Calu3 (cell line): ENCODE results near the gene DPEP3. TPM values are rescaled to one million over a fixed set of nuclear protein-coding genes. Genes with fewer than 3 reads are reported as not detected.

Experiments
- BruUV-seq: library from RNA; stranded (reverse); fragments of 400-500 nt; replicated peaks from 2 replicates; lab custom pipeline; 2021; lab: Mats Ljungman, UMichigan
- CTCF ChIA-PET: fragments of 300-600 bp; sonication (Branson Sonifier 250); formaldehyde crosslinking; loops from one replicate; lab custom pipeline; 2022; ENCODE audit warnings: antibody characterized with exemption; lab: Charles Lee
- DNase-seq: peaks from one replicate; pipeline ENCODE4 v3.0.0; 2022
- H3K27ac Mint-ChIP-seq: one replicate; pipeline ENCODE4 v1.8.0; 2022; ENCODE audit warnings: mixed read lengths; ENCODE audit not compliant: unreplicated experiment
- H3K27me3 Mint-ChIP-seq: one replicate; pipeline ENCODE4 v1.8.0; 2022; ENCODE audit warnings: mixed read lengths; ENCODE audit not compliant: unreplicated experiment
- H3K36me3 Mint-ChIP-seq: one replicate; pipeline ENCODE4 v1.8.0; 2022; ENCODE audit warnings: mild to moderate bottlenecking, moderate library complexity, mixed read lengths; ENCODE audit not compliant: insufficient read depth, unreplicated experiment
- H3K4me1 Mint-ChIP-seq: one replicate; pipeline ENCODE4 v1.8.0; 2022; ENCODE audit warnings: mild to moderate bottlenecking, low read depth, mixed read lengths; ENCODE audit not compliant: unreplicated experiment
- H3K4me3 Mint-ChIP-seq: one replicate; pipeline ENCODE4 v1.8.0; 2022; ENCODE audit warnings: mild to moderate bottlenecking, low read depth, moderate library complexity, mixed read lengths; ENCODE audit not compliant: unreplicated experiment
- H3K9me3 Mint-ChIP-seq: one replicate; pipeline ENCODE4 v1.8.0; 2022; ENCODE audit warnings: low read depth, mixed read lengths; ENCODE audit not compliant: unreplicated experiment
- intact Hi-C: fragments of 100-400 bp; cut with micrococcal nuclease; formaldehyde crosslinking; loops from one replicate; pipeline ENCODE4 v1.10.0; 2022; ENCODE audit not compliant: unreplicated experiment
- total RNA-seq: library from RNA; stranded (reverse); gene quantifications from 2 replicates; pipeline ENCODE4 v1.2.3, GENCODE V29; 2022
- TF ChIP-seq, protein P1 (sequence below): fragments of 200-600 bp; IDR thresholded peaks from one replicate; pipeline ENCODE4 v1.8.0; 2022; ENCODE audit warnings: antibody characterized with exemption; ENCODE audit not compliant: unreplicated experiment

DPEP3 gene
- total RNA-seq, 1 experiment from 2014 or later = not detected

DNA sequence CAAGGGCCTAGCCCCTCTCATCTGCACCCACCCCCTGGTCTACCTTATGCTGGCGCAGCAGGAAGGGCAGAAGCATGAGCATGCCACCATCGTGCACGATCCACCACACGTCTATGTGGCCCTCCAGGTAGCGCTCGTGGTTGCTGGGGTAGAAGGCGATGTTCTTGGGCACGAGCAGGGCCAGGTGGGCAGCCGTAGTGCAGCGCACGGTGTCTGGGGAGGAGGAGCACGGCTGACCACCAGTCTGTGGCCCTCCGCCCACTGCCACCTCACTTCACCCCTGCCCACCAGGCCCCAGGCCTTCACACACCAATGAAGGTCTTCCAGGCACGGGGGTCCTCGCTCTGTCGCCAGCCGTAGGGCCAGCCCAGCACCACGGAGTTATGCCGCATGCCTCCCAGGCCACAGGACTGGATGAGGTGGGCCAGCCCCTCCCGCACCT, 34.1 kb downstream of the DPEP3 start:
- H3K27me3 Mint-ChIP-seq = no peaks in the 10 kb centered on the region
- intact Hi-C loops = no loop called here
- H3K36me3 Mint-ChIP-seq = peaks cover 68% of the 10 kb centered on the region
- BruUV-seq = no TSS peak
- DNase-seq = no peak
- H3K9me3 Mint-ChIP-seq = no peaks in the 10 kb centered on the region
- peak overlapping the region; percentile 21 for H3K27ac Mint-ChIP-seq
- H3K4me1 Mint-ChIP-seq = peaks cover 9% of the 10 kb centered on the region
- TF ChIP-seq, protein P1, sequence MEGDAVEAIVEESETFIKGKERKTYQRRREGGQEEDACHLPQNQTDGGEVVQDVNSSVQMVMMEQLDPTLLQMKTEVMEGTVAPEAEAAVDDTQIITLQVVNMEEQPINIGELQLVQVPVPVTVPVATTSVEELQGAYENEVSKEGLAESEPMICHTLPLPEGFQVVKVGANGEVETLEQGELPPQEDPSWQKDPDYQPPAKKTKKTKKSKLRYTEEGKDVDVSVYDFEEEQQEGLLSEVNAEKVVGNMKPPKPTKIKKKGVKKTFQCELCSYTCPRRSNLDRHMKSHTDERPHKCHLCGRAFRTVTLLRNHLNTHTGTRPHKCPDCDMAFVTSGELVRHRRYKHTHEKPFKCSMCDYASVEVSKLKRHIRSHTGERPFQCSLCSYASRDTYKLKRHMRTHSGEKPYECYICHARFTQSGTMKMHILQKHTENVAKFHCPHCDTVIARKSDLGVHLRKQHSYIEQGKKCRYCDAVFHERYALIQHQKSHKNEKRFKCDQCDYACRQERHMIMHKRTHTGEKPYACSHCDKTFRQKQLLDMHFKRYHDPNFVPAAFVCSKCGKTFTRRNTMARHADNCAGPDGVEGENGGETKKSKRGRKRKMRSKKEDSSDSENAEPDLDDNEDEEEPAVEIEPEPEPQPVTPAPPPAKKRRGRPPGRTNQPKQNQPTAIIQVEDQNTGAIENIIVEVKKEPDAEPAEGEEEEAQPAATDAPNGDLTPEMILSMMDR = no peak
- CTCF ChIA-PET = no interaction called here
- no peak overlapping the region for H3K4me3 Mint-ChIP-seq

DNA sequence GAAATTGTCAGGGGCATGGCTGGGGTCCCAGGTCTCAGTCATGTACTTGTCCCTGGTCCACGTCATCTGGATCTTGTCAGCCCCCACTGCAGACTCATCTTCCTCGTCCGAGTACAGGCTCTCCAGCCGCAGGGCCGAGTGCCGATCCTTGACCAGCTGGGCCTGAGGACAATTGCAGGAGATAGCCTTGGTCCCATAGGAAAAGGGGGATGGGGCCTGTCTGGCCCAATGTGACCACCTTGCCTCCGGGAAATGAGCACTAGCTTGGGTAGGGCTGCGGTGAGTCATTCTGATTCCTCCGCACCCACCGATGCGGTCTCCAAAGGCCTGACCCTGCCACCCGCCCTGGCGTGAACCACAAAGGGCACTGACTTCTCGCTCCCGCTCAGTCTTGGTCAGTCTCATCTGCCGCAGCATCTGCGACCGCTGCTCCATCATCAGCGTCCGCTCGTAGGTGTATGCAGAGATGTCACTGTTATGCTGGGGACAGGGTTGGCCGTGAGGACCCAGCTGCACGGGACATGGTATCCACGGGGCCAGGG, 34.8 kb downstream of the DPEP3 start:
- H3K27ac Mint-ChIP-seq = no peak overlapping the region
- BruUV-seq = TSS peak; percentile 14
- intact Hi-C loops = no loop called here

DNA sequence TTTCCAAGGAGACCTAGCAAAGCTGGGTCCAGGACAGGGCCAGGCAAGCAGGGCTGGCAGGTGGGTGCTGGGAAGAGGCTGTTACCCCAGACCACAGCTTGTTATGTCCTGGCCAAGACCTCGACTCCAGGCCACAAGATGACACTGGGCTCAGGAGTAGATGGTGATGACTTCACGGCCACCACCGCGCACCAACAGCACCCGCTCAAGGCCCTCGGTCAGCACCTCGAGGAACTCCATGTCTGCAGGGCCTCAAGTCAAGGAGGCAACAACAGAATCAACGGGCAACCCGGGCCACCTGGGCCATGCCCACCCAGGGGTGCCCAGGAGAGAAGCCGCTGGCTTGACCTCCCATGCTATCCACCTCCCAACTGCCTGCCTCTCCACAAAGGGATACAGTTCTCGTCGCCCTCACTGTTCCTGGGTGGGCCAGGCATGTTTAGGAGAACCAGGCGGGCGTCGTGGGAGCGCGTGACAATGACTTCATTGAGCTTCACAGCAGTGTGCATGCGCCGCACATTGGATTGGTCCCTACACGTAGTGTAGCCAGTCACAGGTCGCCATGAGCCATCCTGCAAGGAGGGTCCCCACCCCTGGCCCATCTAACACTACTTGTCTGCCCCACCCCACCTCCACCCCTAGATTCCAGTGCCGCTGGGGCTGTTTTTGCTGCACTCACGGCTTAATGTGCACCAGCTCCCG, 35.5 kb downstream of the DPEP3 start:
- Mint-ChIP-seq H3K9me3 (no peaks in the 10 kb centered on the region), H3K4me1 (peaks cover 9% of the 10 kb centered on the region), H3K27ac (no peak overlapping the region), H3K4me3 (no peak overlapping the region), H3K27me3 (no peaks in the 10 kb centered on the region), H3K36me3 (peaks cover 64% of the 10 kb centered on the region)
- TF ChIP-seq, protein P1 = no peak
- CTCF ChIA-PET = interaction anchor here (0.5 kb wide), 1 partner anchor 1850 kb away, joined by 3 read pairs; no protein-coding TSS in a partner anchor
- no peak for DNase-seq
- intact Hi-C loops = no loop called here
- no TSS peak for BruUV-seq

More for the DNA sequence above, 34.8 kb downstream of the DPEP3 start:
- Mint-ChIP-seq H3K4me3 (no peak overlapping the region), H3K9me3 (no peaks in the 10 kb centered on the region), H3K4me1 (peaks cover 9% of the 10 kb centered on the region), H3K27me3 (no peaks in the 10 kb centered on the region), H3K36me3 (peaks cover 64% of the 10 kb centered on the region)
- TF ChIP-seq, protein P1 = no peak
- DNase-seq = no peak
- CTCF ChIA-PET = no interaction called here

DNA sequence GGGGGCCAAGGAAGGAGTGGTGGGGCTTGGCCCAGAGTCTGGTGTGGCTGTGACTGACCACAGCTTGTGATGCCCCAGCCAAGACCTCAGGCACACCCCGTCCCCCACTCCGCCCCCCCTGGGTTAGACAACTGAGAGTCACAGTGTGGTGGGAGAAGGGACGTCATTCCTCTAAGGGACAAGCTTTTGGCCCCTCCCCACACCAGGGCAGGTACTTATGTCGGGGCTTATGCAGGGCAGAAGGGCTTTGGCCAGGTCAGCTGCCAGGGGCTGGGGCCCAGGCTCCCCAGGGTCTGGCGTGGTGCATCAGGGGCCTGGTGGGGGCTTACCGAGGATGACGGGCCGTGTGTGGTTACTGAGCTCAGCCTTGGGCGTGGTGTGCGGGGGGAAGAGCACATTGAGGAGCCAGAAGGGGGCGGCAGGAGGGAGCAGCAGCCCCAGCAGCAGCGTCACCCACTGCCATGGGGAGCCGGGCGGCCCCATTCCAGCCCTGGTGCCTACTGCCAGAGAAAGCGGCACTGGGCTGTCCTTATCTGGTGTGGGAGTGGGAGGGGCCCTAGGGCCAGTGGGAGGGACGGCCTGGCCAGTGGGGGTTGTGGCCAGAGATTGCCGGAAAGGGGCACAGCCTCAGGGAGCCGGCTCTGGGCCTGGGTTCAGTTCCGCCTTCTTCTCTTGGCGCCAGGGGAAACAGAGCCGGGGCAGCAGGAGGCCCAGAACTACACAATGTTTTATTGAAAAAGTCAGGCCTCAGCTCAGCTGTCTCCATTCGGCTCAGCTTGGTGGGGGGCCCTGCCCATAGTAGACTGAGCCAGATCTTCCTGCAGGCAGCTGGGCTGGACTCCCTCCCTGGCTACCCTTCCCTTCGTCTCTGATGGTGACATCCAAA, 36.4 kb downstream of the DPEP3 start, which contains the start of gene LCAT:
Gene LCAT (minus strand): TSS at position 502 of the 886 bp plus-strand sequence. CDS start 19 bp downstream, at position 483.
- Mint-ChIP-seq H3K4me3 (no peak within 1 kb of the TSS), H3K27ac (no peak within 1 kb of the TSS), H3K9me3 (no peaks in the 10 kb centered on the region), H3K36me3 (peaks cover 67% of the 10 kb centered on the region), H3K27me3 (no peaks in the 10 kb centered on the region), H3K4me1 (peaks cover 9% of the 10 kb centered on the region)
- CTCF ChIA-PET = interaction anchor here (0.5 kb wide), 1 partner anchor 1851 kb away, joined by 3 read pairs; no protein-coding TSS in a partner anchor
- intact Hi-C loops = no loop called here
- no peak for DNase-seq
- no TSS peak for BruUV-seq
- TF ChIP-seq, protein P1 = no peak
